CD4-positive, alpha-beta T cell treated with Interleukin-10 for 1 hour (primary cell): Measurements from ENCODE around the gene CDT1.
"Not testable (repeated sequence)": the region's sequence is repeated elsewhere in the genome, so short reads cannot be mapped to it uniquely, and the experiment has no call there.

ENCODE experiments used
- DNase-seq: peaks from one replicate; pipeline ENCODE4 v3.0.0-alpha.2; 2020

CDT1 gene

DNA sequence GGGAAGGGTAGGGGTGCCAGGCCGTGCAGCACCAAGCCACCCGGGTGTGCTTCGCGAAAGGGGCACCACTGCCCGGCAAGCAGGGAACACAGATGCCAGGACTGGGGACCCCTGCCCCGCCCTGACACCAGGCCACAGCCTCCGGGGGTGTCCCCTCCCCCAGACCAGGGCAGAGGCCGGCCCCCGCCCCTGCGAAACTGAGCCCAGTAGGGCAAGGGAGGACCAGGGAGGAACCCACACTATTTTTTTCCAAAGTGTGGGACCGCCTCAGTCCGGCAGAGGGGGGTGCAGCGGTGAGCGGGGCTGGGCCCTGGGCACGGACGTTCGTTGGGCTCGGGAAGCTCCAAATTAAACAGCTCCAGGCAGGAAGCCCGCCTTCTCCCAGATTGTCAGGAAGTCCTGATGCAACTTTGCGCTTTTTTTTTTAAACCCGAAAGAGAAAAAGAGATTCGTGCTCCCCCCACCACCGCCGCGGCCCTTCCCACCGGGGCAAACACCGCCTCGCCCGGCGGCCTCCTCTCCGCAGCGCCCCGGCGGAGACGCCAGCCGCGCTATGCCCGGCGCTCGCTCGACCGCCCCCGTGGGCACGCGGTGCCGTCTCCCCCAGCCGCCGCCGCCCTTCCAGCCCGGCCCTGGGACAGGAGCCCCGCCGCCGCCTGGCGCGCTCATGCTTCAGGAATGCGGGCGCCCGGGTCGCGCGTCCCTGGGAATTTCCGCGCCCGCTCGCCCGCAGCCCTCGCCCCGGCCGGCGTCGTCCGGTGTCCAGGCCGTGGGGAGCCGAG lies 19.3 kb upstream of the CDT1 start:
- peak; percentile 48 for DNase-seq

DNA sequence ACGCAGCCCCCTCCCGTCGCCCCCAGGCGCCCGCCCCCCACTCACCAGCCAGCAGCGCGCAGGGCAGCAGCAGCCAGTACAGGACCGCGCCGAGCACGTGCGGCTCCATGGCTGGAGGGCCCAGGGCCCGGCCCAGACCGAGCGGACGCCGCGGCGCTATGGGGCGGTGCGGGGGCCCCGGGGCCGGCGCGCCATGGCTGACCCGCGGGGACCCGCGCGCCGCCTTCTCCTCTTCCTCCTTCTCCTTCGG lies 18.8 kb upstream of the CDT1 start:
- no peak for DNase-seq

DNA sequence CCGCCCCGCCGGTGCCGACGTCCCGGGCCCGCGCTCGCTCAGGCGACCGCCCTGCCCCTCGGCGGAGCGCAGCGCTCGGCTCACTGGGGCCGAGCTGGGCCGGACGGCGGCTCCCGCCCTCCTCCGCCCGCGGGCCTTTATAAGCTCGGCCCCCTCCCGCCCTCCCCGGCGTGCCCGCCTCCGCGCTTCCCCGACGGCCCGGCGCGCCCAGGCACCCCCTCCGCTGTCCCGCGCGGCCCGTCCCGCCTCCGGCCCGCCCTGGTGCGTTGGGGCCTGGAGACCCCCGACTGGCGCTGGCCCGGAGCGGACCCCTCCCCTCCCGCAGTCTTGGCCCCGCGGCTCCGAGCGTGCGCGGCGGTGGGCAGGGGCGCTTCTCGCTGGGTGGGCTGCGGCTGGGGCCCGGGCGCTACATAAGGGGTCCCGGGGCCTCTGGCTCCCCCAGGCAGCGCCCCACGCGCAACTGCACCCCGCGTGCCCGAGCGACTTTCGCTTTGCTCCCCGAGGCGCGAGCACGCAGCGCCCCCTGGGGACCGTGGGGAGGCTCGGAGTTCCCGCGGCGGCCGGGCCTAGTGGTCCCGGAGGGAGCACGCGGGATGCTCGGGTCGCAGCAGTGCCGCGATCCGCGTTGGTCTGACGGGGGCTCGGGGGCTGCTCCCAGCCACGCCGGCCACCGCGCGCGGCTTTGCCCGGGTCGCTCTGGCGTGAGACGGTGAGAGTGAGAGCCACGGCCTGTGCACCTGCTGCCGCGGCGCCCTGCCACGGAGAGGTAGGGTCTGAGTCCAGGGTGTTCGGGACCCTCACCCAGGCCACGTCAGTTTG lies 18.3 kb upstream of the CDT1 start, which contains the start of gene PIEZO1:
Gene PIEZO1 (minus strand): TSS at position 115 of the 819 bp plus-strand sequence. CDS start 256 bp downstream, outside the sequence.
- DNase-seq, result peak; percentile 89

DNA sequence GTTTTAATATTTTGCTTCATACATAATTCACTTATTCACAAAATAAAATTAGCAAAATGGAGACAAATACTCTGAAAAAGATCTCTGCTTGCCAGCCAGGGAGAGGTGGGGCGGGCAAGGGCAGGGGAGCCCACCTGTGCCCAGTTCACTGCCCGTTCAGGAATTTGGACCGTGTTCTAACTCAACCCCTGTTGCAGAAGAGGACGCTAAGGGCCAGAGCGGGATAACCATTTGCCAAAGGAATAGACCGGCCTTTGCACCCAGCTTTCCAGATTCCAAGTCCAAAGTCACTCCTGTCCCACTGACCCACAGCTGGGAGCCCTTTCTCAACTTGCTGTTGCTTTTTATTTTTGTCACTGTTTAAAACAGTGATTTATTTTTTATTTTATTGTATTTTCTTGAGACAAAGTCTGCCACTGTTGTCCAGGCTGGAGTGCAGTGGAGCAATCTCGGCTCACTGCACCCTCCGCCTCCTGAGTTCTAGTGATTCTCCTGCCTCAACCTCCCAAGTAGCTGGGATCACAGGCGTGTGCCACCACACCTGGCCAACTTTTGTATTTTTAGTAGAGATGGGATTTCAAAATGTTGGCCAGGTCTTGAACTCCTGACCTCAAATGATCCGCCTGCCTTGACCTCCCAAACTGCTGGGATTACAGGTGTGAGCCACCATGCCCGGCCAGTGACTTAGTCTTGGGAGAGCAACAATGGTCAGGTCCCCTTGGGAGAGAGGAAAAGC lies 15.8 kb upstream of the CDT1 start:
- DNase-seq, result no peak

DNA sequence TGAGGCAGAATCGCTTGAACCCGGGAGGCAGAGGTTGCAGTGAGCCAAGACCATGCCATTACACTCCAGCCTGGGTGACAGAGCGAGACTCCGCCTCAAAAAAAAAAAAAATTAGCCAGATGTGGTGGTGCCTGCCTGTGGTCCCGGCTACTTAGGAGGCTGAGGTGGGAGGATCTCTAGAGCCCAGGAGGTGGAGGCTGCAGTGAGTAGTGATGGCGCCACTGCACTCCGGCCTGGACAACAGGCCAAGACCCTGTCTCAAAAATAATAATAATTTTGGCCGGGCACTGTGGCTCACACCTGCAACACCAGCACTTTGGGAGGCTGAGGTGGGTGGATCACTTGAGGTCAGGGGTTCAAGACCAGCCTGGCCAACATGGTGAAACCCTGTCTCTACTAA lies 14.8 kb upstream of the CDT1 start:
- not testable (repeated sequence) for DNase-seq

DNA sequence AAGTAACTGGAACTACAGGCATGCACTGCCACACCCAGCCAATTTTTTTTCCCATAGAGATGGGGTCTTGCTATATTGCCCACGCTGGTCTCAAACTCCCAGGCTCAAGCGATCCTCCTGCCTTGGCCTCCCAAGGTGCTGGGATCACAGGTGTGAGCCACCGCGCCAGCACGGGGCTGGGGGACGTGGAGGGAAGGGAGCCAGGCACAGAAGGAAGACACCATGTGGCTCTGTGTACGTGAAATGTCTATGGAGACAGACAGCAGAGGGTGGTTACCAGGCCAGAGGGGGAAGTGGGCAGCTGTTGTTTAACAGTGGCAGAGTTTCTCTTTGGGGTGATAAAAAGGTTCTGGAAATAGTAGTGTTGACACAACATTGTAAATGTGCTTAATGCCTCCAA lies 14.0 kb upstream of the CDT1 start:
- no peak for DNase-seq

DNA sequence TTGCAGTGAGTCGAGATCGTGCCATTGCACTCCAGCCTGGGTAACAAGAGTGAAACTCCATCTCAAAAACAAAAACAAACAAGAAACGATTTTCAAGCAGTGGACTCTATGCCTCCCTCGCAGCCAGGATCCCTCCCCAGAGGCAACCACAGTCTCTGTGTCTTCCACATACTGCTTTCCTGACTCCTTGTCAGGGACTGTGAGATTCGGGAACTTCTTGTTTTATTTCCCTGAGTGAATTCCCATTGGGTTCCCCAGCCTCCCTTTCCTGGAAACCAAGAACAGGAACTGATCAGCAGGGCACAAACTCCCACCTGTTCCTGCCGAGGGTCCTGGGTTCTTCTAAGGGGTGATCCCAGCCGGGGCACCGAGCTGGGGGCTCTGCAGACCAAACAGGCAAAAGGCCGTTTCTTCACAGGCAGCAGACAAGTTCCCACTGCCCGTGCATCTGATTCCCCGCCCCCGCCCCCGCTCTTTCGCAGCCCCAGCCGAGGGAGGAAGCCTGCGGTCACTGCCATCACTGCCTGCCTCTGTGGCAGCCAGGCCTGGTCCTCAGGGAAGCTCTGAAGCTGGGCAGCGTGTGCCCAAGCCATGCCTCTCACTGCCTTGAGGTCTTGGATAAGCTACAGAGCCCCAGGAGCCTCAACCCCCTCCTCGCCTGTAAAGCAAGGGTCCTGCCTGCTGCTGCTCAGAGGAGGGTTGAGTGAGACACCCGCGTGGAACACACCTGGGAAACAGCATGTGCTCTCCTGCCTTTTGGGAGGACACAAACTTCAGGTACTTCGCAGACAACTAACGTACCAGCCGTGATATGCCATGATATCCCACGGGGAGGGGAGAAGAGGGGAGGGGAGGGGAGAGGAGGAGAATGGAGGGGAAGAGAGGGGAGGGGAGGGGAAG lies 13.0 kb upstream of the CDT1 start:
- DNase-seq, result peak; percentile 68

DNA sequence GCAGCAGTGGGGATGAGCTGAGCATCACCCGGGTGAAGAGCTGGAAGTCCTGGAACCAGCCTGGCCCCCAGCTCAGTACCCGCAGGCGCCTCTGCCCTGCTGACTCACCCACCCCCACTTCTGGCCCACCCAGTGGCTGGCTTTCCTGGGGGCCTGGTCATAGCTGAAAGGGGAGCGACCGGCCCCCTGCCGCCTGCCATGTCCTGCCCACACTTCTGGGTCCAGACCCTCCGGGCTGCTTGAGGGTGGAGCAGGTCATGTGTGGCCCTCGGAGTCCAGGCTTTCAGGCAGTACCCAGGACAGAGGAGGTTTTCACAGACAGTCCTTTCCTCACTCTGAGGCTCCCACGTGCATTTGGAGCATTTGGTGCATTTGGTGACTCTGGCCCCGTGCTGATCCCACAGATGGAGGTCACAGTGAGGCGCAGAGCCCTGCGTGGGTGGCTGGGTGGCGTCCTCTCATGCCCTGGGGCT lies 11.5 kb upstream of the CDT1 start:
- DNase-seq, result no peak

DNA sequence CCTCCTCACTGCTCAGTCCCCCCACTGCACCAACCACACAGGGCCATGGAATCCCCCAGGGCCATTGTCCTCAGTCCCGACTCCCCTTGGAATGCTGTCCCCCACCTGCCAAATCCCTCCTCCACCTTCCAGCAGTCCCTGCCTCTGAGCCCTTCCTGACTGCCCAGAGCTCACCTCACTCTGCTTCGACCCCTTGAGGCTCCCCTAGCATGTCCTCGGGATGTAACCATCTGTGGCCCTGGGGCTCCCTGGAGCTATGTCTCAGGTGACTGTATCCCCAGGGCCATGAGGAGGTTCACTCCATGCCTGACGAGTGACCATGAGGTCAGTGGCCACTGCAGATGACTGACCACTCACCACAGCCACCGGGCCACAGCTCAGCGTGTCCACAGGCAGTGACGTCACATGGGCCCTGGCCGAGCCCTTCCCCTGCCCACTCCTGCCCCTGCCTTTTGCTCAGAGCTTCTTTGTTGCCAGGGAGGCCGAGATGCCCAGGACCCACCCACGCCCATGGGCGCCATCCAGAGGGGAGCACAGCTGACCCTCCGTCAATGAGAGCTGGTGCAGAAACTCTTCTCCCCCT lies 10.8 kb upstream of the CDT1 start:
- no peak for DNase-seq

DNA sequence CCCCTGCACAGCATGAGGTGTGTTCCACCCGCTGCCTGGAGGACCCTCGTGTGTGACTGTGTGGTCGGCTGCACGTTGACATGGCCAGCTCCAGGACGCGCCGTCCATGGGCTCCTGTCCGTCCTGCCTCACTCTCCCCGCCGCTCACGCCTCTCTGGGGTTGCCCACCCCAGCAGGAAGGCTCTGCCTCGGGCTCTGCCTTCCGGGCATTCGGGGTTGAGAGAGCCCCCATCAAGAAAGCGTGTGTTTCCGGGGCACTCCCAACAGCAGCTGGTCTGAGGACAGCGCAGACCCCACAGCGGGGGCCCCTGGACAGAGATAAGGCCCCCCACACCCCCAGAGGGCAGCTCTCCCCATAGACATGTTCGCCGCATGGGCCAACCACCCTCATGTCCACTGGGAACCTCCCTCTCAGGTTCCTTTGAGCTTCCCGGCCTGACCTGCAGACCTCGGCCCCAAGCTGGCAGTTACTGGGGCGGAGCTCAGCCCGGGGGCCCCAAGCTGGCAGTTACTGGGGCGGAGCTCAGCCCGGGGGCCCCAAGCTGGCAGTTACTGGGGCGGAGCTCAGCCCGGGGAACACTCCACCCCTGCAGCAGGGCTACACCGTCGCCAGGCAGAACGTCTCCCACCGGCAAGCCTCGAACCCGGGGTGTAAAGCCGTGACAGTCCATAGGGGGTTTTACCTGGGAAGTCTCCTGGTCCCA lies 10.2 kb upstream of the CDT1 start:
- no peak for DNase-seq

DNA sequence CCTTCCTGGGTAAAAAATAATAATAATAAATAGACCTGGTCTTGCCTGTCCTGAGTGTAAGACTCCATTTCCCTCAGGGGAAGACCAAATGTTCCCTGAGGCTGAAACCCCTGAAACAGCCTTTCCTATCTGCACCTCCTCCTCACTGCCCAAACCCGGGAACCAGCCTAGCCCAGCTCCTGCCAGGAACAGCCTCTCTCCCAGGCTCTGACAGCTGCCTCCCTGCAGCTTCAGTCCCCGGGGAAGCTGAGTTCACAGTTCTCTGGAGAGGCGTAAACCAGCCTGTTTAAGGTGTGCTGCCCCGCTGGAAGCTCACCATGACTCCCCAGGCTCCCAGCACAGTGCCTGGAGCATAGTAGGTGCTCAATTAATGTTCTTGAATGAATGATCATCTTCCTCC lies 7.3 kb upstream of the CDT1 start:
- no peak for DNase-seq

DNA sequence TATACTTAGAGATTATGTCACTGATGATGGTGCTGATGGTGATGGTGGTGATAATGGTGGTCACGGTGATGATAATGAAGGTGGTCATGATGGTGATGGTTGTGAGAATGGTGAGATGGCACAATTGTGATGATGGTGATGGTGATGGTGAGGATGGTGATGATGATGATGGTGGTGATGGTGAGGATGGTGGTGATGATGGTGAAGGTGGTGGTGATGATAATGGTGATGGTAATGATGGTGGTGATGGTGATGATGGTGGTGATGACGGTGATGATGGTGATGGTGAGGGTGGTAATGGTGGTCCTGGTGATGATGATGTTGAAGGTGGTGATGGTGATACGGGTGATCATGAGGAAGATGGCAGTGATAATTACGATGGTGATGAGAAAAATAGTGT lies 5.5 kb upstream of the CDT1 start:
- no peak for DNase-seq

DNA sequence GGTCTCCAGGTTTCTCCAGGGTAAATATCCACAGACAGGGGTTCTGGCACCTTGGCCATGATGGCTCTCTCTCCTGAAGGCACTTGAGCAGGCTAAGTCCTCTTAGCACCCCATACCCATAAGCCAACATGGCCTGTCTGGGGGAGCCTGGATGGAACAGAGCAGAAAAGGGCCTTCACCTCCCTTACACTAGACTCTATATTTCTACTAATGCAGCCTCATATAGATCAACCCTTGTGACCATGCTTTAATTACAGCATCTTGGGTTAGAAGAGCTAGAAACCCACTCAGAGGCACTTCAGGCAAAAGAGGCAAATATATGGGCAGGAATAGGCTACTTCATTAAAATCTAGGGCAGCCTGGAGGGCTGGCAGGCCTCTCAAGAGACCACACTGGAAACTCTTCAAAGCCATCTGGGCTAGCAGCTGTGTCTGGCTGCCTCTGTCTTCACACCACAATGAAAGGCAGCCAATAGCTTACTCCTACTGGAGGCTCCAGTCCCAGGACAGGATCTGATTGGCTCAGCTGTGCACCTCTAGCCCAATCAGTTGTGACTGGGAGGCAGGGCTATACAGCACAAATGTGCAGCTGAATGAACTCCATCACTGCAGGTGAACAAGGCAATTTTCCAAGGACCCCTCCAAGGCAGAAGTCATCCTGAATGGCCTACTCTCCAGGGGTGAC lies 4.7 kb upstream of the CDT1 start:
- no peak for DNase-seq

DNA sequence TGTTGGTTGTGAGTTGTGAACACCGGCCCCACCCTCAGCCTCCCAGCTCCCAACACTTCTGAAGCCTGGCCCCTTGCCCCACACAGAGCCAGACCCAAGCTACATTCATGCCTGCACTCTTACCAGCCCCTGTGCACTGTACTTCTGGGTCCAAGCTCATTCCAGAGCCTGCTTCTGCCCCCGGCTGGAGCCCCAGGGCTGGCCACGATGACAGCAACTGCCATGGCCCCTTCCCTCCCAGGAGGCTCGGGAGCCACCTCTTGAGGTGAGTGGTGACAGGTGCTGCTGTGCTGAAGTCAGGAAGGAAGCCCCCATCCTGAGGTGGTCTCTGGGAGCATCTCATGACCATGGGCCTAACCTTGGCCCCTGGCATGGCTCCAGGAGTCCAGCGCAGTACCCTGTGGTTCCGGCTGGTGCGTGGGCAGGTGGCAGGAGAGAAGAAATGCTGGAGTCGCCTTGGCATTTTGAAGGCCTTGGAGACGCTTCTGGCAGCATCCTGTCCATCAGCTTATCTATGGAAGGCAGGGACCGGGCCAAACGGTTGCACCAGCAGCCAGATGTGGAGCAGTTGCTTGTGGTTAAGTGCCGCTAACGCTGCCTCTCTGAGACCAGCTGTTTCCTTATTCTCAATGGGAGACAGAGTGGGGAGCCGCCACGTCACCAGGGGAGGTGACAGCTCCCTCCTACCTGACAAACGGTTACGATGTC lies 3.9 kb upstream of the CDT1 start:
- DNase-seq, result no peak

DNA sequence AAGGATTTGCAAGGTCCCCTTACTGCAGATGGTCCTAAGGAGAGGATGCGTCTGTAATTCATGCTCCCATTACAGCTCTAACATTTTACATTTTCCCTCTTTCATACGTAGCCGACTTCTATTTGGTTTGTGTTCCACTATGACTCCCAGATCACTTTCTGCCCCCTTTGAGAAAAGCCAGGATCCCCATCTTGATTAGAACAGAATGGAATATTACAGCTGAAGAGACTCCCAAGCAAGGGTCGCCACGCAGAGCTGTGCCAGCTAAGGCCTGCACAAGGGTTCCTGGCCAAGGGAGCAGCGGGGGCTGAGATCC lies 3.4 kb upstream of the CDT1 start:
- DNase-seq, result no peak

DNA sequence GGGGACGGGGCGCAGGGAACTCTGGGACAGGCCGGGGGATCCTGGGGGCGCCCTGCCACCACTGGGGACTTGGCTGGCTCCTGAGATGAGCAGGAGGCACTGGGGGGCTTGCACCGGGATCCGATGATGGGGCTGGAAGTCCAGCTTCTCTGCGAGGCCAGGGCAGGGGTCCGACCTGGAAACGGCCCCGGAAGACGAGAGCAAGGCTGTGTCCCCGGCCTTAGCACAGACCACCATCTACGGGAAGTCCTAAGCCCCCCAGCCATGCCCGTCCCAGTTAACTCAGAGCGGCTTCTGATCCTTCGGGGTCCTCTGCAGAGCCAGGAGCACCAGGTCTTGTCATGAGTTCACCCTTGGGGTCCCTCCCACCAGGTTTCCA lies 573 bp downstream of the CDT1 start:
- no peak for DNase-seq

DNA sequence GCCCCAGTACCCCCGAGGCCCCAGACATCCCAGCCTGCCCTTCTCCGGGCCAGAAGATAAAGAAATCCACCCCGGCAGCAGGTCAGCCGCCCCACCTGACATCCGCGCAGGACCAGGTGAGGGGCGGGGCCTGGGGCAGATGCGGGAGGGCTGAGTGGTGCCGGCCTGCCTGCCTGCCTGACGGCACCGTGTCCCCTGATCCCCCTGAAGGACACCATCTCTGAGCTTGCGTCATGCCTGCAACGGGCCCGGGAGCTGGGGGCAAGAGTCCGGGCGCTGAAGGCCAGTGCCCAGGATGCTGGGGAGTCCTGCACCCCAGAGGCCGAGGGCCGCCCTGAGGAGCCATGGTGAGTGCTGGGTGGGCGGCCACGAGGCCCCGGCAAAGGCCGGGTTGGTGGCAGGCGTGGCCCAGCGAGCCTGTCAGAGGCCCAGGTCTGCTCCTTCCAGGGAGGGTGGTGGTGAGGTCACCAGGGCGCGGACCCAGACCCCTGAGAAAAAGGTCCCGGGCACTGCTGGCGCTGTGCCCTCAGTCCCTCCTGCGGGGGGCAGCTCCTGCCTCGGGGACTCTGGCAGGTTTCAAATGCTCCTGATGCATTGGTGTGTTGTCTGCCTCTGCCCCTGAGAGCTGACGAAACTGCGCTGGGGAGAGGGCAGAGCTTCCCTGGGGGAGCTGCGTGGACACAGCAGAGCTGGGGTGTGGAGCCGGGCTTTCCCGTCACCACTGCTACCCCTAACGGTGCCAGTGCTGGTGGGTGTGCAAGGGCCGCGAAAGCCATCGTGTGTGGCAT lies 1.2 kb downstream of the CDT1 start:
- no peak for DNase-seq

DNA sequence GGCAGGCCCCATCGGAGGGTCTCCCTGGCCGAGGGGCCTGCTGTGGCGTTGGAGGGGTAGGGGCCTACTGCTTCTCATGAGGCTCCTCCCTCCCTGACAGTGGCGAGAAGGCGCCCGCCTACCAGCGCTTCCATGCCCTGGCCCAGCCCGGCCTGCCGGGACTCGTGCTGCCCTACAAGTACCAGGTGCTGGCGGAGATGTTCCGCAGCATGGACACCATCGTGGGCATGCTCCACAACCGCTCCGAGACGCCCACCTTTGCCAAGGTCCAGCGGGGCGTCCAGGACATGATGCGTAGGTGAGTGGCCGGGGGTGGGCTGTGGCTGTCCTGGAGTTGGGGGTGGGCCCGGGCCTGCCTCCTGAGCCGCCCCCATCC lies 1.7 kb downstream of the CDT1 start:
- DNase-seq, result no peak

DNA sequence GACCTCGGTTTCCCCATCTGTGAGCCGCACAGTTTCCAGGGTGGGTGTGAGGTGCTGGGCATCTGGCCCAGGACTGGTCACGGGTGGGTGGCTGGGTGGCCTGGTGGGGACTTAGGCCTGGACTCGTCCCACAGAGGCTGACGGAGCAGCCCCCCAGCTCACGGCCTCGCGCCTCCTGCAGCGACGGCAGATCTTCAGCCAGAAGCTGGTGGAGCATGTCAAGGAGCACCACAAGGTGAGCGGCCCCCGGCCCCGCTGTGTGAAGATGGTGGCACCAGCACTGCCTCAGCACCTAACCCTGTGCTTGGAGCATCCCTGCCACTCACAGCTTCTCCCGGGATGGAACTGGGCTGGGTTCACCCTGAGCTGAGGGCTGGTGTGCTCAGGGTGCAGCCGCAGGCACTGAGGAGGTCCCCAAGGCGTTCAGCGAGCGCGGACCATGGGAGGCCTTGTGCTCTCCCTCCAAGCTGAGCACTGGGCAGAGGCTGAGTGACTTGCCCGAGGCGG lies 2.4 kb downstream of the CDT1 start:
- no peak for DNase-seq
